Activated naive CD8-positive, alpha-beta T cell treated with anti-CD3 and anti-CD28 coated beads, Interleukin-2, amount 50 U/mL, for 24 hours (primary cell): ENCODE results near the gene MEFV.
"Not testable (repeated sequence)": the region's sequence is repeated elsewhere in the genome, so short reads cannot be mapped to it uniquely, and the experiment has no call there.

Experiments used
- ATAC-seq: fragments of 150-1000 bp; cut with Tn5 transposase; one replicate; pipeline ENCODE4 v1.10.0; 2021
- DNase-seq: peaks from one replicate; pipeline ENCODE4 v3.0.0; 2021
- H3K27ac Mint-ChIP-seq: one replicate; pipeline ENCODE4 v1.8.0; 2021; ENCODE audit warnings: mild to moderate bottlenecking, mixed read lengths
- H3K27me3 Mint-ChIP-seq: one replicate; pipeline ENCODE4 v1.8.0; 2021; ENCODE audit warnings: mixed read lengths
- H3K36me3 Mint-ChIP-seq: one replicate; pipeline ENCODE4 v1.8.0; 2021; ENCODE audit warnings: low read depth, mixed read lengths
- H3K4me1 Mint-ChIP-seq: one replicate; pipeline ENCODE4 v1.8.0; 2021; ENCODE audit warnings: mixed read lengths
- H3K4me3 Mint-ChIP-seq: one replicate; pipeline ENCODE4 v1.8.0; 2021; ENCODE audit warnings: mild to moderate bottlenecking, moderate library complexity, mixed read lengths
- H3K9me3 Mint-ChIP-seq: one replicate; pipeline ENCODE4 v1.8.0; 2021; ENCODE audit warnings: mixed read lengths

MEFV gene

DNA sequence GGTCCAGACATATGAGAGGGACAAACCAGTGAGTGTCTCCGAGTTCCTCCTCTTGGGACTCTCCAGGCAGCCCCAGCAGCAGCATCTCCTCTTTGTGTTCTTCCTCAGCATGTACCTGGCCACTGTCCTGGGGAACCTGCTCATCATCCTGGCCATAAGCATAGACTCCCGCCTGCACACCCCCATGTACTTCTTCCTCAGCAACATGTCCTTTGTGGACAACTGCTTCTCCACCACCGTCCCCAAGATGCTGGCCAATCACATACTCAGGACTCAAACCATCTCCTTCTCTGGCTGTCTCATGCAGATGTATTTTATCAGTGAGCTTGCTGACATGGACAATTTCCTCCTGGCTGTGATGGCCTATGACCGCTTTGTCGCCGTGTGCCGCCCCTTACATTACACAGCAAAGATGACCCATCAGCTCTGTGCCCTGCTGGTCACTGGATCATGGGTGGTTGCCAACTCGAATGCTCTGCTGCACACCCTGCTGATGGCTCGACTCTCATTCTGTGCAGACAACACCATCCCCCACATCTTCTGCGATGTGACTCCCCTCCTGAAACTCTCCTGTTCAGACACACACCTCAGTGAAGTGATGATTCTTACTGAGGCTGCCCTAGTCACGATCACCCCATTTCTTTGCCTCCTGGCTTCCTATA lies 40.7 kb downstream of the MEFV start:
- peak; percentile 16 for DNase-seq
- H3K27ac Mint-ChIP-seq = peak overlapping the region; percentile 93
- H3K36me3 Mint-ChIP-seq = peaks cover 7% of the 10 kb centered on the region
- H3K27me3 Mint-ChIP-seq = no peaks in the 10 kb centered on the region
- H3K9me3 Mint-ChIP-seq = peaks cover 44% of the 10 kb centered on the region
- H3K4me1 Mint-ChIP-seq = peaks cover 30% of the 10 kb centered on the region
- ATAC-seq = no peak
- peak overlapping the region; percentile 29 for H3K4me3 Mint-ChIP-seq

- peaks cover 49% of the 10 kb centered on the region for H3K9me3 Mint-ChIP-seq
- peaks cover 30% of the 10 kb centered on the region for H3K4me1 Mint-ChIP-seq
- no peaks in the 10 kb centered on the region for H3K27me3 Mint-ChIP-seq
- peak overlapping the region; percentile 29 for H3K4me3 Mint-ChIP-seq
- peak overlapping the region; percentile 93 for H3K27ac Mint-ChIP-seq
- H3K36me3 Mint-ChIP-seq = peaks cover 7% of the 10 kb centered on the region
- DNase-seq = peak; percentile 18
- peak; percentile 90 for ATAC-seq
Observed at GRCh38 chr16:3214904-3215600, 41.4 kb downstream of the MEFV start.

- peaks cover 28% of the 10 kb centered on the region for H3K4me1 Mint-ChIP-seq
- H3K27ac Mint-ChIP-seq = no peak overlapping the region
- ATAC-seq (no peak), DNase-seq (no peak)
- no peak overlapping the region for H3K4me3 Mint-ChIP-seq
- peaks cover 43% of the 10 kb centered on the region for H3K9me3 Mint-ChIP-seq
- H3K36me3 Mint-ChIP-seq = peaks cover 5% of the 10 kb centered on the region
- peaks cover 3% of the 10 kb centered on the region for H3K27me3 Mint-ChIP-seq
Observed at GRCh38 chr16:3212567-3212966, 43.9 kb downstream of the MEFV start.

DNA sequence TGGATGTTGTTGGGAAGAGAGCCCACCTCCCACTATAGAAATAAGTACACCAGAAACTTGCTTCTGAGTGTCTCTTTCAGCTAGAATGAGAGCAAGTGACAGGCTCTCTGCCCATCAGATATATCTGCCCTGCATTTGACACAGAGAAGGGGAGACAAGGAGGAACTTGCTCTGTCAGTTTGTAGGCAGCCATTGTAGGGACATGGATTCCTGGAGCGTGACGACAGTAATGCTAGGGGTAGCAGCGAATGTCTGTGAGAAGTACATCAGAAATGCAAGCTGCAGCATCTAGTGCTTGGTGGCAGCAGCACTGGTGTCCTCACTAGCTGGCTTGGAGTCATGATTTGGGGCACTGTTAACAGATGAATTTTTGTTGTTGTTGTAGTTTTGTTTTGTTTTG lies 44.4 kb downstream of the MEFV start:
- DNase-seq = no peak
- ATAC-seq = no peak
- Mint-ChIP-seq H3K4me1 (peaks cover 28% of the 10 kb centered on the region), H3K27me3 (peaks cover 3% of the 10 kb centered on the region), H3K27ac (no peak overlapping the region), H3K36me3 (peaks cover 4% of the 10 kb centered on the region), H3K4me3 (no peak overlapping the region), H3K9me3 (peaks cover 45% of the 10 kb centered on the region)

- no peak for DNase-seq
- H3K27ac Mint-ChIP-seq = no peak overlapping the region
- peaks cover 7% of the 10 kb centered on the region for H3K27me3 Mint-ChIP-seq
- no peak for ATAC-seq
- no peak overlapping the region for H3K4me3 Mint-ChIP-seq
- peaks cover 27% of the 10 kb centered on the region for H3K9me3 Mint-ChIP-seq
- H3K4me1 Mint-ChIP-seq = no peaks in the 10 kb centered on the region
- H3K36me3 Mint-ChIP-seq = peaks cover 9% of the 10 kb centered on the region
Observed at GRCh38 chr16:3207086-3207953, 49.1 kb downstream of the MEFV start.

DNA sequence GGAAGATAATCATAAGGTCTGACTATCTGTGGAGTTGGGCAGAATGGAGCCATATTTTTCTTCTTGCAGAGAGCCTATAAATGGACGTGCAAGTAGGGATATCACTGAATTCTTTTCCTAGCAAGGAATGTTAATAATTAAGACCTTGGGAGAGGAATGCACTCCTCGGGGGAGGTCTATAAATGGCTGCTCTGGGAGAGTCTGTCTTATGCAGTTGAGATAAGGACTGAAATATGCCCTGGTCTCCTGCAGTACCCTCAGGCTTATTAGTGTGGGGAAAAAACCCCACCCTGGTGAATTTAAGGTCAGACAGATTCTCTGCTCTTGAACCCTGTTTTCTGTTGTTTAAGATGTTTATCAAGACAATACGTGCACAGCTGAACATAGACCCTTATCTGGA lies 50.5 kb downstream of the MEFV start:
- H3K4me3 Mint-ChIP-seq, H3K27me3 Mint-ChIP-seq, ATAC-seq, H3K4me1 Mint-ChIP-seq, H3K36me3 Mint-ChIP-seq, H3K27ac Mint-ChIP-seq, DNase-seq: not testable (repeated sequence)
- peaks cover 20% of the 10 kb centered on the region for H3K9me3 Mint-ChIP-seq

- peaks cover 9% of the 10 kb centered on the region for H3K36me3 Mint-ChIP-seq
- ATAC-seq = no peak
- peaks cover 9% of the 10 kb centered on the region for H3K27me3 Mint-ChIP-seq
- H3K4me1 Mint-ChIP-seq = no peaks in the 10 kb centered on the region
- DNase-seq = no peak
- H3K27ac Mint-ChIP-seq = no peak overlapping the region
- no peak overlapping the region for H3K4me3 Mint-ChIP-seq
- H3K9me3 Mint-ChIP-seq = peaks cover 14% of the 10 kb centered on the region
Observed at GRCh38 chr16:3202903-3203539, 53.4 kb downstream of the MEFV start.

GRCh38 chr16:3198334-3199072 lies 57.9 kb downstream of the MEFV start:
- H3K36me3 Mint-ChIP-seq = no peaks in the 10 kb centered on the region
- H3K27me3 Mint-ChIP-seq = peaks cover 32% of the 10 kb centered on the region
- no peaks in the 10 kb centered on the region for H3K9me3 Mint-ChIP-seq
- no peak overlapping the region for H3K27ac Mint-ChIP-seq
- H3K4me3 Mint-ChIP-seq = no peak overlapping the region
- DNase-seq = no peak
- ATAC-seq = no peak
- peaks cover 3% of the 10 kb centered on the region for H3K4me1 Mint-ChIP-seq

- not testable (repeated sequence) for H3K9me3 Mint-ChIP-seq, DNase-seq, H3K36me3 Mint-ChIP-seq, ATAC-seq, H3K4me3 Mint-ChIP-seq, H3K4me1 Mint-ChIP-seq, H3K27ac Mint-ChIP-seq
- H3K27me3 Mint-ChIP-seq = peaks cover 32% of the 10 kb centered on the region
Observed at GRCh38 chr16:3197694-3198333, 58.6 kb downstream of the MEFV start.

DNA sequence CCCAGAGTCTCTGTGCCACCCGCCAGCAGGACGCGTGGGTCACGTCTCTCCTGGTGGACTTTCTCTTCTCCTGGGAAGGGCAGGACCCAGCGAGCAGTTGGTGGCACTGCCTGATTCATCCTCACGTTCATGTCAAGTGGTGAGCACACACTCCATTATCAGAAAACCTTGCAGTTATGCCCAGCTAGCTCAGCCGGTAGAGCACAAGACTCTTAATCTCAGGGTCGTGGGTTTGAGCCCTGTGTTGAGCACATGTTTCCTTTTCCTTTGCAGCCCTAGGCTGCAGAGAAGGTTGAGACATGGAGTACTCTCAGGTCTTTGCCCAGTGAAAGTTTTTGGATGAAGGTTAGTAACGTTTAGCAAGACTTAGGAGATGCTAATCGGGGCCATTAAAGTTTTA lies 60.5 kb downstream of the MEFV start:
- DNase-seq = no peak
- H3K9me3 Mint-ChIP-seq = no peaks in the 10 kb centered on the region
- peaks cover 13% of the 10 kb centered on the region for H3K4me1 Mint-ChIP-seq
- no peak for ATAC-seq
- peaks cover 45% of the 10 kb centered on the region for H3K27me3 Mint-ChIP-seq
- H3K36me3 Mint-ChIP-seq = peaks cover 4% of the 10 kb centered on the region
- H3K27ac Mint-ChIP-seq = no peak overlapping the region
- H3K4me3 Mint-ChIP-seq = no peak overlapping the region

GRCh38 chr16:3194792-3195191 lies 61.6 kb downstream of the MEFV start:
- peaks cover 4% of the 10 kb centered on the region for H3K36me3 Mint-ChIP-seq
- no peak overlapping the region for H3K27ac Mint-ChIP-seq
- no peak overlapping the region for H3K4me3 Mint-ChIP-seq
- peaks cover 25% of the 10 kb centered on the region for H3K4me1 Mint-ChIP-seq
- DNase-seq = no peak
- peaks cover 57% of the 10 kb centered on the region for H3K27me3 Mint-ChIP-seq
- ATAC-seq = no peak
- H3K9me3 Mint-ChIP-seq = no peaks in the 10 kb centered on the region

DNA sequence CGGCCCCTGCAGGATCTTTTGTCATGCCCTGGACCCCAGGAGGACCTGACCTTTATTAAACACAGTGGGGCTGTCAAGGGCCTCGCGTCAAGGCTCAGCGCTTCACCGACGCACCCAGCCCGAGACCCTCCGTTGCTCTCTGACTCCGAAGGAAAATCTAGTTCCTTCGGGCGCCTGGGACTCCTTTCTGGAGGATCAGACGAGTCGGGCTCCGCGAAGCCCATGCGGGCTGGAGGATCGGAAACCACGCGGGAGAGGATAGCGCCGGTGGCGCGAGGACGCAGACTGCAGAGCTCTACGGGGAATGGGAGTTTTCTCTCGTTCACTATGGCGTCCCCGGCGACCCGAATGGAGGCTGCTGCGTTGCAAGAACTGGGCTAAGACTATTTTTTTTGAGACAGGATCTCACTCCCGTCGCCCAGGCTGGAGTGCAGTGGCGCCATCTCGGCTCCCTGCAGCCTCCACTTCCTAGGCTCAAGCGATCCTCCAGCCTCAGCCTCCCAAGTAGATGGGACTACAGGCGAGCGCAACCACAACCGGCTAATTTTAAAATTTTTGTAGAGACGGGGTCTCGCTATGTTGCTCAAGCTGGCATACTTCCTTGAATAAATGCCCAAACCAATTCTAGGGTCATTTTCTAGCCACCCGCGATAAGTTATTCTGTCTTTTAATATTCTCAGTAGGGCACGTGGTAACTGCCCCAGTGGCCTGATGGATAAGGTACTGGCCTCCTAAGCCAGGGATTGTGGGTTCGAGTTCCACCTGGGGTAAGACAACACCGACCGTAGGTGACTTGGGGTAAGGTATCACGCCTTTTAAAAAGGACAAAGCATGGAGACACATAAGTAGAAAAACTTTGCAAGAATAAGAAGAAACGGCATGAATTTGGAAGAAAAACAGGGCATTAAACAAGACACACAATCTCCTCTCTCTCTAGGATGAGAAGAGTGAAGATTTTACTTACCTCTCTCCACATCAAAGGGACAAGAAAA lies 62.9 kb downstream of the MEFV start:
- H3K36me3 Mint-ChIP-seq = peaks cover 6% of the 10 kb centered on the region

More for the DNA sequence above, 62.9 kb downstream of the MEFV start:
- Mint-ChIP-seq H3K9me3 (no peaks in the 10 kb centered on the region), H3K4me1 (peaks cover 37% of the 10 kb centered on the region), H3K27ac (no peak overlapping the region), H3K4me3 (no peak overlapping the region), H3K27me3 (peaks cover 68% of the 10 kb centered on the region)
- no peak for ATAC-seq
- no peak for DNase-seq
